Measurements from ENCODE around the gene EIF4G3.
"Not testable (repeated sequence)": the region's sequence is repeated elsewhere in the genome, so short reads cannot be mapped to it uniquely, and the experiment has no call there.

The EIF4G3 gene

GRCh38 chr1:21198929-21199328 is 22.2 kb upstream of the EIF4G3 start:
- no peak for TF ChIP-seq CTCF (IDR thresholded peaks at IDR 0.05)
- H3K4me2 ChIP-seq (ENCODE audit: low read length) = no peak overlapping the region
- no peak overlapping the region for H2AFZ ChIP-seq
- no peaks in the 10 kb centered on the region for H3K9me3 ChIP-seq (ENCODE audit: control insufficient read depth, low read length)
- H3K4me1 ChIP-seq = no peaks in the 10 kb centered on the region
- H3K79me2 ChIP-seq = no peaks in the 10 kb centered on the region
- no peaks in the 10 kb centered on the region for H3K27me3 ChIP-seq (ENCODE audit: control insufficient read depth, insufficient read depth, low read length)
- no peak overlapping the region for H3K27ac ChIP-seq
- no peaks in the 10 kb centered on the region for H3K36me3 ChIP-seq (ENCODE audit: control insufficient read depth, insufficient read depth, low read length)
- H3K9ac ChIP-seq = no peak overlapping the region
- H3K4me3 ChIP-seq (ENCODE audit: low read depth, low read length) = no peak overlapping the region

DNA sequence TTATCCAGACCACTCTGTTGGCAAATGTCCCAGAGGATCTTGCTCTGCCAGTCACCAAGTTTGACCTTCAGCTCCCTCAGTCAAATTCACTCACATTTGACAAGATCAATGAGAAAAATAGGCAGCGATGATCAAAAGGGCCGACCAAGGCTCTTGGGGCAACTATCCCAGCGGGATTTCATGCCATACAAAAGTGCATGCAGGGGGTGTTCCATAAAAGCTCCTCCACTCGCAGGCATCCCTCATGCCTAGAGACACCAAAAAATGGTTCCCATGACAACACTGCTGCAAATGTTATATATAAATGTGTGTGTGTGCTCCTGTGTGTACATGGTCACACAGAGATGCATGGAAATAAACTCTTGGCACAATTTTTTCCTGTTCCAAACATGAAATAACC is 16.2 kb upstream of the EIF4G3 start:
- no peaks in the 10 kb centered on the region for H3K36me3 ChIP-seq (ENCODE audit: control insufficient read depth, insufficient read depth, low read length)
- H3K9ac ChIP-seq = no peak overlapping the region
- TF ChIP-seq CTCF (IDR thresholded peaks at IDR 0.05) = no peak

GRCh38 chr1:21192284-21192683 is 15.6 kb upstream of the EIF4G3 start:
- Histone ChIP-seq H3K9ac (no peak overlapping the region), H3K9me3 (ENCODE audit: control insufficient read depth, low read length) (no peaks in the 10 kb centered on the region), H3K79me2 (no peaks in the 10 kb centered on the region), H3K27me3 (ENCODE audit: control insufficient read depth, insufficient read depth, low read length) (no peaks in the 10 kb centered on the region), H3K27ac (no peak overlapping the region), H2AFZ (no peak overlapping the region), H3K36me3 (ENCODE audit: control insufficient read depth, insufficient read depth, low read length) (no peaks in the 10 kb centered on the region), H3K4me2 (ENCODE audit: low read length) (no peak overlapping the region), H3K4me1 (no peaks in the 10 kb centered on the region), H3K4me3 (ENCODE audit: low read depth, low read length) (no peak overlapping the region)
- TF ChIP-seq CTCF (IDR thresholded peaks at IDR 0.05) = no peak

More for the DNA sequence above, 16.2 kb upstream of the EIF4G3 start:
- H3K4me2 ChIP-seq (ENCODE audit: low read length) = no peak overlapping the region
- H3K9me3 ChIP-seq (ENCODE audit: control insufficient read depth, low read length) = no peaks in the 10 kb centered on the region
- no peaks in the 10 kb centered on the region for H3K79me2 ChIP-seq
- H3K27me3 ChIP-seq (ENCODE audit: control insufficient read depth, insufficient read depth, low read length) = no peaks in the 10 kb centered on the region
- no peak overlapping the region for H3K27ac ChIP-seq
- no peaks in the 10 kb centered on the region for H3K4me1 ChIP-seq
- H2AFZ ChIP-seq = no peak overlapping the region
- no peak overlapping the region for H3K4me3 ChIP-seq (ENCODE audit: low read depth, low read length)

DNA sequence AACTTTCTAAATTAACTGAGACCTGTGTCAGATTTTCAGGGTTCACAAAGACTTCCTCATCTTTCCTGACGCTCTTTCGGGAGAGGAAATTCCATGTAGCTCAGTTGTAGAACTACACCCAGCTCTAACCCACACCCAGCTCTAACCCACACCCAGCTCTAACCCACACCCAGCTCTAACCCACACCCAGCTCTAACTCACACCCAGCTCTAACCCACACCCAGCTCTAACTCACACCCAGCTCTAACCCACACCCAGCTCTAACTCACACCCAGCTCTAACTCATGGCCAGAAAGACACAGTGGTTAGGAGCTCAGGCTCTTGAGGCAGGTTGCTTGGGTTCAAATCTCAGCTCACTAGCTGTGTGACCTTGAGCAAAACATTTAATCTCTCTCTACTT is 14.1 kb upstream of the EIF4G3 start:
- not testable (repeated sequence) for H3K4me1 ChIP-seq; H2AFZ ChIP-seq; H3K27ac ChIP-seq; H3K36me3 ChIP-seq (ENCODE audit: control insufficient read depth, insufficient read depth, low read length); H3K4me3 ChIP-seq (ENCODE audit: low read depth, low read length); H3K9ac ChIP-seq; H3K9me3 ChIP-seq (ENCODE audit: control insufficient read depth, low read length); H3K4me2 ChIP-seq (ENCODE audit: low read length); H3K79me2 ChIP-seq; H3K27me3 ChIP-seq (ENCODE audit: control insufficient read depth, insufficient read depth, low read length)

DNA sequence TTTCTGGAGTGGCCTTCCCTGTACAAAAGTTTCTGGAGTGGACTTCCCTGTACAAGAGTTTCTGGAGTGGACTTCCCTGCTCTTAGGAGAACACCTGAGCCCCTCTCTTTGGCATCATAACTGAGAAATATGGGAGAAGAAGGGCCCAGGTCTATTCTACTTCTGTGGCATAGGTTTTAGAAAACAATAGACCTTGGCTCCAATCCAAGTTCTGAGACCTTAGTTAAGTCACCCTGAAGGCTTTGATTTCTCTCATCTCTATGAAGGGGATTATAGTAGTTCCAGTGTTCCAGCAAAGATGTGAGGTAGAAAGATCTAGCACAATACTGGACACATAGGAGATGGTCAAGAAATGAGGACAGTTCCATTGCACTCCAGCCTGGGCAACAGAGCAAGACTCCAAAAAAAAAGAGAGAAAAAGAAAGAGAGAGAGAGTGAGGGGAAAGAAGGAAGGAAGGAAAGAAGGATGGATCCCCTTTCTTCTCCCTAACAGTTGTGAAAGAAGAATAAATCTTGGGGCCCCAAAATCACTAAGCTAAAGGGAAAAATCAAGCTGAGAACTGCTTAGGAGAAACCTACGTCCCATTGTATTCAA is 13.3 kb upstream of the EIF4G3 start:
- no peaks in the 10 kb centered on the region for H3K27me3 ChIP-seq (ENCODE audit: control insufficient read depth, insufficient read depth, low read length)
- H3K27ac ChIP-seq = no peak overlapping the region
- H3K4me3 ChIP-seq (ENCODE audit: low read depth, low read length) = no peak overlapping the region
- H2AFZ ChIP-seq = no peak overlapping the region
- H3K9me3 ChIP-seq (ENCODE audit: control insufficient read depth, low read length) = no peaks in the 10 kb centered on the region
- H3K36me3 ChIP-seq (ENCODE audit: control insufficient read depth, insufficient read depth, low read length) = no peaks in the 10 kb centered on the region
- H3K4me1 ChIP-seq = no peaks in the 10 kb centered on the region
- no peaks in the 10 kb centered on the region for H3K79me2 ChIP-seq
- TF ChIP-seq CTCF (IDR thresholded peaks at IDR 0.05) = no peak
- H3K4me2 ChIP-seq (ENCODE audit: low read length) = no peak overlapping the region
- no peak overlapping the region for H3K9ac ChIP-seq
